HepG2 (cell line): ENCODE measurements around the gene POLR1C. TPM values are rescaled to one million over a fixed set of nuclear protein-coding genes. Genes with fewer than 3 reads are reported as not detected.

Experiments
- ATAC-seq: fragments of 200-7000 bp; cut with Tn5 transposase; 3 replicates; pipeline ENCODE4 v1.9.1; 2020; ENCODE audit warnings: mild to moderate bottlenecking, moderate library complexity
- BruUV-seq: library from RNA; stranded (reverse); fragments of 400-500 nt; replicated peaks from 2 replicates; lab custom pipeline; 2021; lab: Mats Ljungman, UMichigan
- CTCF ChIA-PET: fragments of 300-600 bp; formaldehyde crosslinking; extraction: SDS; loops from one replicate; lab custom pipeline; 2021; ENCODE audit warnings: low total read pairs, inconsistent platforms, low intra/inter-chr PET ratio; lab: Yijun Ruan, JAX
- POLR2A ChIA-PET: fragments of 350-600 bp; sonication (Branson Sonifier 250); formaldehyde crosslinking; loops from one replicate; lab custom pipeline; 2020; ENCODE audit warnings: antibody characterized with exemption, inconsistent platforms; lab: Yijun Ruan, JAX
- DNase-seq: peaks from one replicate; pipeline ENCODE4 v3.0.0-alpha.2; 2015; ENCODE audit warnings: low spot score
- FAIRE-seq: peaks from 3 replicates; lab custom pipeline; 2011; peaks lifted over from hg19 to GRCh38; lab: Jason Lieb, UNC
- H2AFZ ChIP-seq: one replicate; pipeline ENCODE4 v1.6.1; 2011; ENCODE audit warnings: low read length, inconsistent platforms
- H3K27ac ChIP-seq: fragments of 300-600 bp; 3 replicates; pipeline ENCODE4 v1.8.0; 2011; ENCODE audit warnings: mixed run types, mild to moderate bottlenecking, mixed read lengths, low read length, inconsistent platforms; ENCODE audit not compliant: insufficient read depth; ENCODE audit errors: extremely low read length
- H3K27me3 ChIP-seq, 2 experiments: fragments of 200-600 bp in 1 of 2; 2 replicates in 1 of 2; 3 replicates in 1 of 2; pipeline versions ENCODE4 v1.6.0 to v1.8.0; 2011; ENCODE audit warnings: low read length in 2 of 2, mild to moderate bottlenecking in 2 of 2, moderate library complexity in 2 of 2, inconsistent platforms in 1 of 2; ENCODE audit not compliant: insufficient read depth in 2 of 2, control insufficient read depth in 1 of 2
- H3K36me3 ChIP-seq, 2 experiments: fragments of 200-600 bp in 1 of 2; replicated peaks in 1 of 2; 2 replicates in 1 of 2; 3 replicates in 1 of 2; pipeline versions ENCODE4 v1.5.1 to v1.8.0; 2011; ENCODE audit warnings: low read length in 2 of 2, inconsistent platforms in 1 of 2; ENCODE audit not compliant: insufficient read depth in 2 of 2, control insufficient read depth in 1 of 2
- H3K4me1 ChIP-seq: 2 replicates; pipeline ENCODE4 v1.5.1; 2012; ENCODE audit warnings: low read length, inconsistent platforms; ENCODE audit not compliant: insufficient read depth
- H3K4me2 ChIP-seq: 2 replicates; pipeline ENCODE4 v1.6.0; 2011; ENCODE audit warnings: low read depth, low read length, inconsistent platforms
- H3K4me3 ChIP-seq, 3 experiments: fragments of 200-600 bp in 1 of 3; sonication (generic), shearing (Covaris generic) in 1 of 3; replicated peaks in 1 of 3; 2 replicates each; pipeline ENCODE4 v1.5.1; 2011 to 2016; ENCODE audit warnings: low read length in 3 of 3, inconsistent platforms in 2 of 3, low read depth in 2 of 3, mild to moderate bottlenecking in 2 of 3, control low read depth in 1 of 3, mixed read lengths in 1 of 3; ENCODE audit not compliant: insufficient read depth in 1 of 3
- H3K79me2 ChIP-seq: one replicate; pipeline ENCODE4 v1.6.1; 2011; ENCODE audit warnings: low read length, inconsistent platforms; ENCODE audit not compliant: insufficient read depth
- H3K9ac ChIP-seq: 2 replicates; pipeline ENCODE4 v1.6.0; 2011; ENCODE audit warnings: mild to moderate bottlenecking, low read depth, low read length, inconsistent platforms; ENCODE audit not compliant: insufficient read depth
- H3K9me3 ChIP-seq: 2 replicates; pipeline ENCODE4 v1.5.1; 2012; ENCODE audit warnings: mild to moderate bottlenecking, low read length
- H4K20me1 ChIP-seq: 2 replicates; pipeline ENCODE4 v1.6.0; 2011; ENCODE audit warnings: inconsistent platforms, mild to moderate bottlenecking, low read length, moderate library complexity; ENCODE audit not compliant: insufficient read depth
- ZNF24 ChIP-seq: fragments of 450-650 bp; IDR thresholded peaks from 2 replicates; pipeline ENCODE4 v1.6.1; 2017; ENCODE audit warnings: antibody characterized with exemption, mild to moderate bottlenecking
- ZNF263 ChIP-seq: sonication (generic); formaldehyde crosslinking; IDR thresholded peaks from 2 replicates; pipeline ENCODE4 v1.4.0; 2020; ENCODE audit warnings: missing genetic modification reagents
- ZNF772 ChIP-seq: sonication (generic); formaldehyde crosslinking; IDR thresholded peaks from 2 replicates; pipeline ENCODE4 v1.5.0; 2020; ENCODE audit warnings: mild to moderate bottlenecking, missing genetic modification reagents
- WGBS: methylation state at CpG from one replicate; pipeline ENCODE4 v1.1.6; 2017; ENCODE audit warnings: low lambda C conversion rate; 5-methylcytosine and 5-hydroxymethylcytosine counted together
- in situ Hi-C: cut with HindIII; loops from 2 replicates; pipeline ENCODE4 v1.10.0; 2017; ENCODE audit warnings: low pct_unique_long_range_greater_than_20kb; ENCODE audit not compliant: extremely low pct_ligation_motif_present
- intact Hi-C: fragments of 100-400 bp; cut with micrococcal nuclease; formaldehyde crosslinking; loops from one replicate; pipeline ENCODE4 v1.10.0; 2022; ENCODE audit not compliant: unreplicated experiment
- polyA plus RNA-seq, 8 experiments: library from polyadenylated mRNA; depleted of rRNA in 3 of 8; stranded (reverse) in 7 of 8; unstranded in 1 of 8; fragments of >200 nt; fragmentation: Illumina TruSeq in 4 of 8; extraction: Trizol in 4 of 8; gene quantifications; 2 replicates each; pipeline versions ENCODE4 v1.2.1 to v1.2.3, GENCODE V29; 2011 to 2016; ENCODE audit warnings: low read depth in 4 of 8, missing spikeins in 1 of 8, mixed read lengths in 1 of 8; ENCODE audit not compliant: insufficient read depth in 1 of 8
- total RNA-seq, 5 experiments: library from RNA; depleted of rRNA; stranded (reverse); fragments of >200 nt; fragmentation: Illumina TruSeq; extraction: Trizol; gene quantifications; 2 replicates each; pipeline ENCODE4 v1.2.3, GENCODE V29; 2016; ENCODE audit warnings: low read depth in 1 of 5
- TF ChIP-seq, protein P1 (sequence below): sonication (generic); formaldehyde crosslinking; IDR thresholded peaks from 2 replicates; pipeline ENCODE4 v1.4.0; 2020; ENCODE audit warnings: missing genetic modification reagents, mild to moderate bottlenecking, borderline replicate concordance
- TF ChIP-seq, protein P2 (sequence below): sonication (generic); formaldehyde crosslinking; IDR thresholded peaks from 2 replicates; pipeline ENCODE4 v1.5.0; 2020; ENCODE audit warnings: missing genetic modification reagents

POLR1C gene
- total and polyA plus RNA-seq, 2 of the 13 experiments (the other 11 are each of a cell fraction or from before 2014, with no cell fraction given): 62.6 to 72.2 TPM

DNA sequence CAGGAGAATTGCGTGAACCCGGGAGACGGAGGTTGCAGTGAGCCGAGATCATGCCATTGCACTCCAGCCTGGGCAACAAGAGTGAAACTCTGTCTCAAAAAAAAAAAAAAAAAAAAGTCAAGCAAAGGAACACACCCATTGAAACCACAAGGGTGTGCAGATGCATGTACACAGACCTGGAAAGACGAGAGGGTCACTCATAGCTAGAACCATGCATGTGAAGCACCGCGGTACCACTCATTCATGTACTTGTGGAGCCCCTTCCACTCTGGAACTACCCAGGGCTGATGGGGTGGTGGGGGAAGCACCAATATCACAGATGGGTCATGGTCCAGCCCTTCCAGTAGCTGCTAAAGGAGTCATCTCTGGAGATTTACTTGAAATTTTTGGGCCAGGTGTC, 46.9 kb upstream of the POLR1C start:
- DNase-seq (no peak), FAIRE-seq (no peak), ATAC-seq (peak; percentile 26; the same call in 1 of the 3 replicates)
- no peaks in the 10 kb centered on the region for H4K20me1 ChIP-seq
- H3K79me2 ChIP-seq: no peaks in the 10 kb centered on the region
- H2AFZ ChIP-seq: no peak overlapping the region
- ChIA-PET CTCF (interaction anchor here (1.1 kb wide), 1 partner anchor 26 kb away, joined by 3 read pairs; no protein-coding TSS in a partner anchor), POLR2A (no interaction called here)
- H3K27me3 ChIP-seq: peaks cover 0 to 17% of the 10 kb centered on the region in 2 experiments; a peak in 2 of 5 replicates
- H3K27ac ChIP-seq: no peak overlapping the region
- TF ChIP-seq, protein P1, sequence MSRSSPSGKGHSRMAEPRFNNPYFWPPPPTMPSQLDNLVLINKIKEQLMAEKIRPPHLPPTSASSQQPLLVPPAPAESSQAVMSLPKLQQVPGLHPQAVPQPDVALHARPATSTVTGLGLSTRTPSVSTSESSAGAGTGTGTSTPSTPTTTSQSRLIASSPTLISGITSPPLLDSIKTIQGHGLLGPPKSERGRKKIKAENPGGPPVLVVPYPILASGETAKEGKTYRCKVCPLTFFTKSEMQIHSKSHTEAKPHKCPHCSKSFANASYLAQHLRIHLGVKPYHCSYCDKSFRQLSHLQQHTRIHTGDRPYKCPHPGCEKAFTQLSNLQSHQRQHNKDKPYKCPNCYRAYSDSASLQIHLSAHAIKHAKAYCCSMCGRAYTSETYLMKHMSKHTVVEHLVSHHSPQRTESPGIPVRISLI: peak; percentile 36; the same call in 1 of the 2 replicates
- TF ChIP-seq ZNF772 (CRISPR knock-in tag) (no peak), ZNF24 (no peak)
- no peaks in the 10 kb centered on the region for H3K9me3 ChIP-seq
- H3K9ac ChIP-seq: no peak overlapping the region
- no peaks in the 10 kb centered on the region; the same call in 1 of the 2 replicates for H3K4me1 ChIP-seq
- in situ Hi-C loops (no loop called here), intact Hi-C loops (no loop called here)
- H3K36me3 ChIP-seq: no peaks in the 10 kb centered on the region
- WGBS: 41% methylated on average over 7 of the region's 7 CpGs
- H3K4me3 ChIP-seq: no peak overlapping the region
- H3K4me2 ChIP-seq: no peak overlapping the region
- BruUV-seq: no TSS peak

DNA sequence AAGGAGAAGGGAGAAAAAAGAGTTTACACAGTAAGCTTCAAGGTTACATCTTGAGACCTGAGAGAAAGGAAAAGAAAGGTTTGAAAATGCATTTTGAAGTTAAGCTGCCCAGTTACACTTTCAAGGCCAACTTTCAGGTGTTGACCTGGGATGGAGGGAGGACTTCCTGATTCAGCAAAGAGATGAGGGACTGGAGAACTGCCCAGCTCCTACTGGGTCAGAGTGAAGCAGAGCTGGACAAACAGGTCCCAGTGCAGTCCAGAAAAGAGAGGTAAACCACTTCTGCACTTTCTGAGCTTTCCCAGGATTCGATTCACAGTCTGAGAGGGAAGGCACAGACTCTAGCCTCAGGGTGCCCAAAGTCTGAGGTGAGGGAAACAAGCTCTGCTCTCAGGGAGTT, 45.5 kb upstream of the POLR1C start:
- POLR2A ChIA-PET: interaction anchor here (1.3 kb wide), 1 partner anchor 34 kb away, joined by 4 read pairs; no protein-coding TSS in a partner anchor
- H3K9me3 ChIP-seq: no peaks in the 10 kb centered on the region

More for the DNA sequence above, 45.5 kb upstream of the POLR1C start:
- ATAC-seq: 0 out of 3 replicates have a peak, but pooled peaks have one; percentile 16
- no peak for FAIRE-seq
- Histone ChIP-seq H2AFZ (no peak overlapping the region), H3K79me2 (no peaks in the 10 kb centered on the region), H4K20me1 (no peaks in the 10 kb centered on the region), H3K9ac (no peak overlapping the region), H3K36me3 (no peaks in the 10 kb centered on the region), H3K4me3 (no peak overlapping the region), H3K27ac (no peak overlapping the region), H3K4me1 (no peaks in the 10 kb centered on the region; the same call in 1 of the 2 replicates), H3K4me2 (no peak overlapping the region), H3K27me3 (peaks cover 0 to 17% of the 10 kb centered on the region in 2 experiments; a peak in 2 of 5 replicates)
- in situ Hi-C loops (no loop called here), intact Hi-C loops (no loop called here)
- WGBS: 0% methylated on average over 1 of the region's 1 CpG
- TF ChIP-seq ZNF263 (CRISPR knock-in tag): peak; percentile 87
- TF ChIP-seq, protein P2, sequence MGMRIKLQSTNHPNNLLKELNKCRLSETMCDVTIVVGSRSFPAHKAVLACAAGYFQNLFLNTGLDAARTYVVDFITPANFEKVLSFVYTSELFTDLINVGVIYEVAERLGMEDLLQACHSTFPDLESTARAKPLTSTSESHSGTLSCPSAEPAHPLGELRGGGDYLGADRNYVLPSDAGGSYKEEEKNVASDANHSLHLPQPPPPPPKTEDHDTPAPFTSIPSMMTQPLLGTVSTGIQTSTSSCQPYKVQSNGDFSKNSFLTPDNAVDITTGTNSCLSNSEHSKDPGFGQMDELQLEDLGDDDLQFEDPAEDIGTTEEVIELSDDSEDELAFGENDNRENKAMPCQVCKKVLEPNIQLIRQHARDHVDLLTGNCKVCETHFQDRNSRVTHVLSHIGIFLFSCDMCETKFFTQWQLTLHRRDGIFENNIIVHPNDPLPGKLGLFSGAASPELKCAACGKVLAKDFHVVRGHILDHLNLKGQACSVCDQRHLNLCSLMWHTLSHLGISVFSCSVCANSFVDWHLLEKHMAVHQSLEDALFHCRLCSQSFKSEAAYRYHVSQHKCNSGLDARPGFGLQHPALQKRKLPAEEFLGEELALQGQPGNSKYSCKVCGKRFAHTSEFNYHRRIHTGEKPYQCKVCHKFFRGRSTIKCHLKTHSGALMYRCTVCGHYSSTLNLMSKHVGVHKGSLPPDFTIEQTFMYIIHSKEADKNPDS: no peak
- CTCF ChIA-PET: no interaction called here
- DNase-seq: no peak
- no TSS peak for BruUV-seq
